Measurements from ENCODE around the gene AGO3.
A peak's percentile ranks its signal among the peaks of the same experiment; 100 is the strongest.

The AGO3 gene

GRCh38 chr1:36007741-36008140 is 76.8 kb downstream of the AGO3 start:
- no peak for ATAC-seq
- TF ChIP-seq TOX (CRISPR knock-in tag; IDR thresholded peaks at IDR 0.05; ENCODE audit: borderline replicate concordance) (no peak), ARNTL (CRISPR knock-in tag; IDR thresholded peaks at IDR 0.05; ENCODE audit: borderline replicate concordance, low read depth) (no peak), CREB5 (CRISPR knock-in tag; IDR thresholded peaks at IDR 0.05; ENCODE audit: low read depth) (no peak), PATZ1 (CRISPR knock-in tag; IDR thresholded peaks at IDR 0.05; ENCODE audit: borderline replicate concordance) (no peak), ZNF8 (CRISPR knock-in tag; IDR thresholded peaks at IDR 0.05) (no peak), OSR1 (CRISPR knock-in tag; IDR thresholded peaks at IDR 0.05) (no peak), CSDC2 (CRISPR knock-in tag; IDR thresholded peaks at IDR 0.05) (no peak), BACH2 (CRISPR knock-in tag; IDR thresholded peaks at IDR 0.05; ENCODE audit: borderline replicate concordance) (no peak), RARB (CRISPR knock-in tag; IDR thresholded peaks at IDR 0.05) (no peak), TCF4 (CRISPR knock-in tag; IDR thresholded peaks at IDR 0.05; ENCODE audit: borderline replicate concordance) (no peak), PPARA (CRISPR knock-in tag; IDR thresholded peaks at IDR 0.05; ENCODE audit: borderline replicate concordance) (no peak), ZNF565 (CRISPR knock-in tag; conservative IDR thresholded peaks at IDR 0.05; ENCODE audit: low read depth) (no peak), ZNF70 (CRISPR knock-in tag; IDR thresholded peaks at IDR 0.05) (no peak), GLIS3 (CRISPR knock-in tag; IDR thresholded peaks at IDR 0.05) (no peak), ZC3H10 (CRISPR knock-in tag; IDR thresholded peaks at IDR 0.05) (no peak), ZFP3 (CRISPR knock-in tag; IDR thresholded peaks at IDR 0.05) (no peak)

GRCh38 chr1:36008546-36009197 is 77.8 kb downstream of the AGO3 start:
- peak; percentile 97 for ATAC-seq
- TF ChIP-seq ZC3H10 (CRISPR knock-in tag; IDR thresholded peaks at IDR 0.05) (no peak), ISL1 (CRISPR knock-in tag; IDR thresholded peaks at IDR 0.05) (0 out of 2 replicates have a peak, but pooled peaks have one; percentile 9), POU6F1 (CRISPR knock-in tag; IDR thresholded peaks at IDR 0.05; ENCODE audit: borderline replicate concordance, low read depth) (no peak)

GRCh38 chr1:36014722-36015220 is 83.9 kb downstream of the AGO3 start:
- no peak for ATAC-seq
- TF ChIP-seq ZNF70 (CRISPR knock-in tag; IDR thresholded peaks at IDR 0.05) (no peak), ZNF8 (CRISPR knock-in tag; IDR thresholded peaks at IDR 0.05) (no peak), CSDC2 (CRISPR knock-in tag; IDR thresholded peaks at IDR 0.05) (no peak), OSR1 (CRISPR knock-in tag; IDR thresholded peaks at IDR 0.05) (no peak), PPARA (CRISPR knock-in tag; IDR thresholded peaks at IDR 0.05; ENCODE audit: borderline replicate concordance) (no peak), RARB (CRISPR knock-in tag; IDR thresholded peaks at IDR 0.05) (no peak), GLIS3 (CRISPR knock-in tag; IDR thresholded peaks at IDR 0.05) (no peak), CREB5 (CRISPR knock-in tag; IDR thresholded peaks at IDR 0.05; ENCODE audit: low read depth) (no peak), SNAI2 (CRISPR knock-in tag; IDR thresholded peaks at IDR 0.05) (no peak), PATZ1 (CRISPR knock-in tag; IDR thresholded peaks at IDR 0.05; ENCODE audit: borderline replicate concordance) (no peak), TOX (CRISPR knock-in tag; IDR thresholded peaks at IDR 0.05; ENCODE audit: borderline replicate concordance) (no peak), ISL1 (CRISPR knock-in tag; IDR thresholded peaks at IDR 0.05) (no peak), CSRNP3 (CRISPR knock-in tag; IDR thresholded peaks at IDR 0.05) (no peak), ESRRG (CRISPR knock-in tag; IDR thresholded peaks at IDR 0.05) (no peak)

Data from SK-N-SH treated with all-trans-retinoic acid at 6 μM for 48 hours (cell line).